Activated T-cell treated with anti-CD3 and anti-CD28 coated beads, Interleukin-2, amount 50 U/mL, for 1 hour (primary cell): ENCODE results near the gene ZNF124.
"Not testable (repeated sequence)": the region's sequence is repeated elsewhere in the genome, so short reads cannot be mapped to it uniquely, and the experiment has no call there.

Source experiments
- DNase-seq: peaks from one replicate; pipeline ENCODE4 v3.0.0-alpha.2; 2020

The ZNF124 gene

DNA sequence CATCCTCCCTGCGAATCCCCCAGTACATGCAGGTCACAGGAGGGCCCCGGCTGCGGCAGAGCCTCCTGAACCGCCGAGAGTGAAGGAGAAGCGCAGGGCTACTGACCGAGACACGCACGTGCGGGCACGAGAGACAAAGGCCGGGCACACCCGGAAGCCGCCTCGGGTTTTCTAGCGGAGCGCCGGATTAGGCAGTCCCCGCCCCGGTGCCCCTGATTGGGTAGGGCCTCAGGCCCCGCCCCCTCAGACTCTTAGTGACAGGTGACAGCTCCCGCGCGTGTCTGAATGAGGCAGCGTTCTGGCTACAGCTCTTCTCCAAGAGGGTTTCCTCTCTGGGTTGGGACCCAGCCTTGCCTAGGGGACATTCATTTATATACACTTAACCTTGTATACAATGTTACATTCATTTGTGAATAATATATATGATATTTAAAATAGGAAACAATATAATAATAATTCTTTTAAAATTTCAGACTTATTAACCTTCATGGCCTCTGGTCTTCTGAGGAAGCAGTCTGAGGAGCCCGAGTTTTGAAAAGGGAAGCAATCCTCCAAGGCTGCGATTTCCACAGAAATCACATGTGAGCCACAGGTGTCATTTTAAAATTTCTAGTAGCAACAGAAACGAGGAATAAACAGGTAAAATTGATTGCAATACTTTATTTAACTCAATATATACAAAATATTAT lies at the start of gene ZNF124:
ZNF124 (minus strand) TSS at position 146 of the 689 bp plus-strand sequence; CDS start at position 3, 143 bp downstream.
- not testable (repeated sequence) for DNase-seq

DNA sequence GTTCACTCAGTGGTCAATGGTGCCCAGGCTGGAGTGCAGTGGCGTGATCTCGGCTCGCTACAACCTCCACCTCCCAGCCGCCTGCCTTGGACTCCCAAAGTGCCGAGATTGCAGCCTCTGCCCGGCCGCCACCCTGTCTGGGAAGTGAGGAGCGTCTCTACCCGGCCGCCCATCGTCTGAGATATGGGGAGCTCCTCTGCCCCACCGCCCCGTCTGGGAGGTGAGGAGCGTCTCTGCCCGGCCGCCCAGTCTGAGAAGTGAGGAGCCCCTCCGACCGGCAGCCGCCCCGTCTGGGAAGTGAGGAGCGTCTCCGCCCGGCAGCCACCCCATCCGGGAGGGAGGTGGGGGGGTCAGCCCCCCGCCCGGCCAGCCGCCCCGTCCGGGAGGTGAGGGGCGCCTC lies 48.5 kb upstream of the ZNF124 start:
- DNase-seq = not testable (repeated sequence)

DNA sequence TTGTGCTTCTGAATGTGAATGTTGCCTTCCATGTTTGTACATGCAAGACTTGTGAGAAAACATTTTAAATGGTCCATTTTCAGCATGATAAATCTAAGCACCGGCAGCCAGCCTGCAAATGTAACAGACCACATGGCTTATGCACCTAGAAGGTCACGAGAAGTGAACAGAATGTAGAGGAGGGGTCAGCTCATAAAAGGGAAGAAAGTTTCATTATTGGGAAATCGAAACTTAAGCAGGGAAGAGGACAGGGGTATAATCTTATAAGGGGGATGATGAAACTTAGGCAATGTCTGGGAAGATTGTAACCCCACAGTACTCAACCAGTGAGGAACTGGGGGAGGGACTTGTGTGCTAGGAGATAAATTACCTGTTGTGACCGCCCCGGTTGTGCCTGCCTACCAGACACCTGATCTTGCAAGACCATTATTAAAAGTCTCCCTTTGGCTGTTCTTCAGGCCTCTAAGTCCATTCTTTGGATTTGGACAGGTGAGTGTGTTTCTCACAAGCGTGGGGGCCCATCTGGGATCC lies 46.4 kb upstream of the ZNF124 start:
- DNase-seq = no peak

DNA sequence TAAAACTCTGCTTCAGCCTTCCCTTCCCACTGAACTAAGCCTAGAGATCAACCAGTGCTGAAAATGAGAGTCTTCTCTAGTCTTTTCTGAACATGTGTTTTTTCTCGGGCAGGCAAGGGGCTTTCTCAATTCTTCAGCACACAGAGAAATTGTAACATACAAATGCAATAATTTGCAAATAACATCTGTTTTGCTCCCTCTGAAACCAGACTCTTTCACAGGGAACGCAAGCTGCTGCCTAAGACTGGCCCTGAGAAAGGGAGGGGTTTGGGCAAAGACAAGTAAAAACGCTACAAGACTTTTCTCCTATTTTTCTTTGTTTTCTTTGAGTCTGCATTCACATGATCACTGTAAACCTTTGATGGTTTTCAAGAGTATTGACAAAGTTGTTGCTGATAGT lies 44.4 kb upstream of the ZNF124 start:
- DNase-seq = no peak

DNA sequence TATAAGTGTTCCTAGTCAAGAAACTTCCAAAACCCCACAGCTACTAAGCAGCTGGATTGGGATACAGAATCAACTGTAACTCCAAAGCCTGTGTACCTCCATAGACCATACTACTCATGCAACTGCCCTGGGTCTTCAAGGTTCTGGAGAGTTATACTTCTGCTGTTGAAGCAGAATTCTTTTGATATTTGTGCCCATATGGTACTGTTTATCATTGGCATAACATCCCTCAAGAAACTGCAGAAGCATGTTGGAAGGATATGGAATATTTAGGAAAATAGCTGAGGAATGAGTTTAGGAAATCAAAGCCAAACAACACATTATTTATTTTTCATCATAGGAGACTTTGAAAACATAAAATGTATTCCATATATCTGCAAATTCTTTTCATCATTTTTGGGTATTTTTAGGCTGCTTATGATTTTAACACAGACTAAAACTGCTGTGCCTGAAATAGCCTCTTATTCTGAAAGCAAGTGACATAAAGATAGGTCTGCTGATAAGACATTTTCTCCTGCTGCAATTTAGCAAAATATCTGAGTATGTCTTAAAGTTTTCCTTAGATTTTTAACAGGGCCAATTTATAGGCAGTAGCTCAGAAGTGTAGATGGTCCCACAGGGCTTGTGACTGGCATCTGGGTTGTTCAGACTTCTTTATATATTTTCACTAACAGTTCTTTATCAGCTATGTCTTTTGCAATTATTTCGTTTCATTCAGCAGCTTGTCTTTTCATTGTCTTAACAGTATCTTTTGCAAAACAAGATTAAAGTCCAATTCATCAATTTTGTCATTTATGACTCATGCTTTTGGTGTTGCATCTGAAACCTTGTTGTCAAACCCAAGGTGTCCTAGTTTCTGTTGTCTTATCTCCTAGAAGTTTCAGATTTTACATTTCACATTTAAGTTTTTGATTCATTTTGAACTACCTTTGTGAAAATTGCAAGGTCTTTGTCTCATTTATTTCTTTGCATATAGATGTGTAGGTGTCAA lies 41.1 kb upstream of the ZNF124 start:
- DNase-seq = no peak

GRCh38 chr1:247212012-247212411 lies 40.2 kb upstream of the ZNF124 start:
- DNase-seq = no peak

DNA sequence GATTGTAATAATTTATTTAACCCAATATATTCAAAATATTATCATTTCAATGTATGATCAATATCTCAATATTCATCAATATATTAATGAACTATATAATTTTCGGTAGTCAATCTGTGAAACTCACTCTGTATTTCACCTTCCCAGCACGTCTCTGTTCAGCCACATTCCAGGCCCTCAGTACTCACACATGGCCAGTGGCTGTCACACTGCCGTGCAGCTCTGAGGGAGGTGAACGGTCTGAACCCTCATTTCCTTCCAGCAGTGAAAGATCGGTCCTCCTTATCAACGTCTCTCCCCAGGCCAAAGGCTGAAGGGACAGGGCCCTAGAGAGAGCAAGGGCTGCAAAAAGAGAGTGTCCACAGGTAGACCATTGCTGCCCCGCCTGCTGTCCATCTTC lies 39.5 kb upstream of the ZNF124 start:
- DNase-seq = no peak

DNA sequence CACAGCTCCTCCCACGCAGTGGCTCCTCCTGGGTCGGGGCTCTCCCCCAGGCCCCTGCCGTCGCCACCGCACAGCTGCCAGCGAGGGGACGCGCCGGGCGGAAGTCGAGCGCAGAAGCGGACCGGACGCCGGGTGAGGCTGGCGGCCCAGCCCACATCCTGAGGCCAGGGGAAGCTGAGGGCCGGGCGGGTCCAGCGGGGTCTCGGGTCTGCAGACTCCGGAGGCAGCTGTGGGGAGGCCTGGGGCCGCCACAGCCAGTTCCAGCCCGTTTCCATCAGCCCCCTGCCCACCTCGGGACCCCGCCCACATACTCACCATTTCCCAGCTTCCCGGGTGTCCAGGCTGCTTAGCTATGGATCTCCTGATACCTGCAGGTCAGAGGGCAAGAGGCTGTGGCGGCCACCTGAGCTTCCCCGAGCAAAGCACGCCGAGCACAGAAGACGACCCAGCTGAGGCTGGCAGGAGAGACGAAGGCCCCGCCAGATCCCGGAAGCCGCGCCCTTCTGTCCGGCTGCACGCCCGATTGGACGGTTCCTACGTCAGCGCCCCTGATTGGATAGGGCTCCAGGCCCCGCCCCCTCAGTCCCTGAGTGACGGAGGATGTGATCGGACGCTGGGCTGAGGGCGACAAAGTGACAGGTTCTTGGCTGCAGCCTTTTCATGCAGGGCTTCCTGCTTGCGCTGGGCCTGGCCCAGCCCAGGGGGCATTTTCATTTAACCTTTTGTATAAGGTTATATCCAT lies 38.7 kb upstream of the ZNF124 start:
- peak; percentile 92 for DNase-seq

GRCh38 chr1:247210062-247210375 lies 38.2 kb upstream of the ZNF124 start:
- DNase-seq = no peak

DNA sequence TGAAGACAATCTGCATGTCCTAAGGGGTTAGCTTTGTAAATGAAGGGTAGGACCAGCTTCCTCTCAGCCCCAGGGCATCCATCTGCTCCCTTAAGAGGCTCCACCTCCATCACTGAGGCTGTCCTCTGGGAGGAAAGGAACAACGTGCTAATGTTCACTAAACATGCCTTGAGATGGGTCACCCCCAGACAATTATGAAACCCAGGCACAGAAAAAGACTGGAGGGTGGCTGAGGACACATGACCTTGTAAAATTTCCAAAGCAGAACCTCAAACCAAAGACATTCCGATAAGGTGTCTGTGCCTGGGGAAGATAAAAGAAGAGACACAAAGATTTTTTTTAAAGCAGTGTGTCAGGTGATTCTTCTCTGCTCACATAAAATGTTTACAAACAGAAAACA lies 37.6 kb upstream of the ZNF124 start:
- no peak for DNase-seq

GRCh38 chr1:247204177-247204647 lies 32.4 kb upstream of the ZNF124 start:
- DNase-seq = no peak

GRCh38 chr1:247198781-247199180 lies 27.0 kb upstream of the ZNF124 start:
- DNase-seq = no peak

DNA sequence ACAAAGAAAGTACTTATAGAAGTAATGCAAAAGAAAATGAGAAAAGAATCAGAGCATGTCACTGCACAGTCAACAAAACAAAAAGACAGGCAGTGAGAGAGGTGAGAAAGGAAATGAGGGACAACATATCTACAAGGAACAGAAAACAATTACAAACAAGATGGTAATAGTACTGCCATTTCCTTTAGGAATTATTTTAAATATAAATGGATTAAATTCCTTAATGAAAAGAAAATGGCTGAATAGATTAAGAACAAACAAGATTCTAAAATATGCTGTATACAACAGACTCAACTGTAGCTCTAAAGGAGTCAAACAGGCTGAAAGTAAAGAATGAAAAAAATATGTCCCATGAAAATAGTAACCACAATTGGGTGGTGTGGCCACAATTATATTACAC lies 22.1 kb upstream of the ZNF124 start:
- no peak for DNase-seq

- DNase-seq = no peak
Observed at GRCh38 chr1:247189981-247190798, 18.4 kb upstream of the ZNF124 start.

DNA sequence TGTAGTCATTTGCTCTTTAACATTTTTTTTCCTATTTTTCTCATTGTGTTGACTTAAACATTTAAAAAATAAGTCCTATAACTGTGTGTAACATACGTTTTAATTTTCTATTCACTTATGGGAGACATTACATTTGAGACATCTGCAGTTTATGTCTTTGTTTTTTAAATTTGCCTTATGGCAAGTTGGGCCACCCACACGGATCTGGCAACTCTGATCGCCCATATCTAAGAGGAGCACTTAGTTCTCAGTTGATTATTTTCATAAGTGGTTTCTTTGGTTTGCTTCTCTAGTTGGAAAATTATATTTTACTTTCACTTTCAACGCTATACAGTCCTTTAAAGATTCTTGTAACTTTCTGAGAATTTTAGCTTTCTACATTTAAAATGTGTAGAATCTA lies 13.8 kb upstream of the ZNF124 start:
- DNase-seq = no peak

DNA sequence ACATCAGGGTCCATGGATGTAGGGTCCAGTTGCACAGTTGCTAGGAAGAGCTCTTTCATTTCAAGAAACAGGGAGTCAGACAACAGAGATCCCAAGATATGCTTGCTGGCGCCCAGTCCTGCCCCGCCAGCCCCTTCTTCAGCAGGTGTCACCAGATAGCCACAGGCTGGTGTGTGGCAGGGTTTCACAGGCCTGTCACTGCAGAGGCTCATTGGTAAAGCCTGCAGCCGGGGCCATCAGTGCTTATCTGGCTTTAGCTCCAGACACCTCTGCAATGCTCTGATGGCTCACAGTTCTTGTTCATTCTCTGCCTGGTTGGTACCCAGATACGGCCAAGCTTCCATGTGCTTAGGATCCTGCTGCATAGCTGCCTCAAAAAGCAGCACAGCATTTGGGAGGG lies 12.4 kb upstream of the ZNF124 start:
- no peak for DNase-seq

GRCh38 chr1:247182994-247183393 lies 11.2 kb upstream of the ZNF124 start:
- DNase-seq = no peak

- DNase-seq = no peak
Observed at GRCh38 chr1:247180581-247180980, 8.8 kb upstream of the ZNF124 start.

DNA sequence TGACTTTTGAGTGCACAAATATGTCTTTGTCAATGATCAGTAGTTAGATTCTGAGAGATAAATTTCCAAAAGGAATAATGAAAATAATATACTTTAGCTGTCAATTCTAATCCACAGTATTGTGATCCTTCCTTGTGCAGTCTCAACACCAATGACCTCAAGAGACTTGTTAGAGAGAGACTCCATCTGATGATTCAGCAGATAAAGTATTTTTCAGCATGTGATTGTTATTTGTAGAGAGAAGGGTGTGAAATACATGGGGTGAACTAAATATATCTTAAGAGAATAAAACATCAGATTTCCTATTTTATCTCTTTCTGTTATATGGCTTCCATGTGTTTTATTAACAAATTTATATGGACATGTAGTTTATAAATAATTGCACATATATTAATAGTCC lies 5.9 kb upstream of the ZNF124 start:
- DNase-seq = no peak

DNA sequence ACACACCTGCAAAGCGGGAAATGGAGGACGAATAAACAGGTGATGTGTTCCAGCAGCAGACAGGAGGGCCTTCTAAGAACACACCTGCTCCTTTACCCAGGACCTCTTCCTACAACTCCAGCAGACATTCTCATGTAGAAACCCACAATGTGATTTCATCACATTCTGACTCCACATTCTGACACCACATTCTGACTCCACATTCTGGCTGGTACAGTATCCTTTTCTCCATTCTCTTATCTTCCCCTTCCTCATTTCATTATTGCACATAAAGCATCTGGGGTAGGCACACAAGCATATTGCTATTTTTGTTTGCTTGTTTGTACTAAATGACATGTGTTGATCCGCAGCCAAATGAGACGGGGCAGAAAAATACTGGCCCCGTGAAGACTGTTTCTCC lies 3.6 kb upstream of the ZNF124 start:
- DNase-seq = no peak

DNA sequence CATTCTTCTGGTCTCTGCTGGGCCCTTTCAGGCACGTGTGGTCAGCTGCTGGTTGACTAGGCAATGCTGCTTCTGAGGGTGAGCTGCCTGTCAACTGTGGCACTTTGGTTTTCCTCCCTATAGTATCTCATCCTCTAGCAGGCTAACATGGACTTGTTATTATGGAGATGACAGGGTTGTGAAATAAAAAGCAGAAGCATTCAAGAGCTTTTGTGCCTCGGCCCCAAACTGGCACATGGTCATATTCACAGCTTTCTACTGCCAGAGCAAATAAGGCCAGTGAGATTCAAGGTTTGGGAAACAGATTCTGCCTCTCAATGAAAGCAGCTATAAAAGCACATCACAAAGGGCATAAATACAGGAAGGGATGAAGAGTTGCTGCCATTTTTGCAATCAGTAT lies 1.6 kb upstream of the ZNF124 start:
- no peak for DNase-seq

DNA sequence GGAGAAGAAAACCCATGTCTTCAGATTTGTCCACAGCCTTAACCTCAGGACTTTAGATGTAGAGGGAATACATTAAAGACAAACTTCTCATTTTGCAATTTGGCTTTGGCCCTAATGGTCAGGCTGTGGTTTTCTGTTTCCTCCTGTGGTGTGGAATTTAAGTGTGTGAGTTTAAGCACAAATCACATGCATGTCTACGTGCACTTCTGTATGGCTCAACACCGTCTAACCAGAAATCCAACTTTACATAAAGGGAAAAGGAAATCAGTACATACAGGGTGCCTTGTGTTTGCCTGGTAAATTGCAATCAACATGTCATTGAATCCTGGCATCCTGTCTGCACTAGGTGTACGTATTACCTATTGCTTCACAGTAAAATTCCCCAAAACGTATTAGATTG lies 1.2 kb upstream of the ZNF124 start:
- no peak for DNase-seq
